GM21390 (cell line): ENCODE data around the gene RHOBTB1.
A peak's percentile ranks its signal among the peaks of the same experiment; 100 is the strongest.

Source experiments
- ATAC-seq: cut with Tn5 transposase; IDR thresholded peaks from one replicate; pipeline ENCODE4 v1.9.1; 2021; ENCODE audit not compliant: unreplicated experiment

Gene RHOBTB1

DNA sequence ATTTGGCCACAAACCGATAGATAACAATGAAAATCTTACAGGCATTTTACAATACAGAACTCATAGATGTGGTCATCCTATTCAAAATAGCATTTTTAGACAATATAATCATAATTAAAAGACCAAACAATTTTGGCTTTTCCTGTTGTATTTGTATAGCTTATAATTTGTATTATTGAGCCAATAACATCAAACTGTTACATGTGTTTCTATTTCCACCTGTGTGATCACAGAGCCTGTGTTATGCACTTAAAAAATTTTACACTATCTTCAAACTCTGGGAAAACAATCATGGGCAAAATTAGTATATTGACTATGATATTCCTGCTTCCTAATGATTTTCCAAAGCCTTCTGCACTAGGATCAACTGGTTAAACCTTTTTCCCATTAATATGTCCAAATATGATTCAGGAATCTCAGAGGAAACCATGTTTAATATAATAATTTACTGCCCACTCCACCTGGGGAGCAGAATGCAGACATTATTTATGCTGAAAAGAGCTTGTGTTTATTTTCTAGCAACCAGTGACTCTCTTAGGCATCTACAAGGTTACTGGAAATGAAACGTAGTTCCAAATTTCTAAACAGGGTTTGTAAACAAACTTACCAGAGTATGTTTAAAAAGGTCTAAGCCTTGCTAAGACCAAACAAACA, 1.7 kb downstream of the RHOBTB1 start:
- ATAC-seq: no peak

DNA sequence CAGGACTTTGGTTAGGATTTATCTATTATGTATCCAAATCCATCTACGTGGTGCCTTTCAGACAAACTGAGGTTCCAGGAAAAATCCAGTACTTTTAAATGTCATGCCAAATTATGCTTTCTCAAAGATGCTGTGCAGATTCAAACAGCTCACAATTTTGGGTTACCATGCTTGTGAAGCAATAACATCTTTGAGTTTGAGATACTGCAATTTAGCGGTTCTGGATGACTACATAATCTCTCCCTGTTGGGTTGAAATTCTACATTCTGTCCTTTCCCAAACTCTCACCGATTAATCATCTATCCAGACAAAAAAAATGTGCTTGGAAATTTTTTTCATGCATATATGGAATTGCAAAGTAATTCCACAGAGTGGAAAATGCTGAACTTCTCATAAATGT, 3.5 kb downstream of the RHOBTB1 start:
- no peak for ATAC-seq

DNA sequence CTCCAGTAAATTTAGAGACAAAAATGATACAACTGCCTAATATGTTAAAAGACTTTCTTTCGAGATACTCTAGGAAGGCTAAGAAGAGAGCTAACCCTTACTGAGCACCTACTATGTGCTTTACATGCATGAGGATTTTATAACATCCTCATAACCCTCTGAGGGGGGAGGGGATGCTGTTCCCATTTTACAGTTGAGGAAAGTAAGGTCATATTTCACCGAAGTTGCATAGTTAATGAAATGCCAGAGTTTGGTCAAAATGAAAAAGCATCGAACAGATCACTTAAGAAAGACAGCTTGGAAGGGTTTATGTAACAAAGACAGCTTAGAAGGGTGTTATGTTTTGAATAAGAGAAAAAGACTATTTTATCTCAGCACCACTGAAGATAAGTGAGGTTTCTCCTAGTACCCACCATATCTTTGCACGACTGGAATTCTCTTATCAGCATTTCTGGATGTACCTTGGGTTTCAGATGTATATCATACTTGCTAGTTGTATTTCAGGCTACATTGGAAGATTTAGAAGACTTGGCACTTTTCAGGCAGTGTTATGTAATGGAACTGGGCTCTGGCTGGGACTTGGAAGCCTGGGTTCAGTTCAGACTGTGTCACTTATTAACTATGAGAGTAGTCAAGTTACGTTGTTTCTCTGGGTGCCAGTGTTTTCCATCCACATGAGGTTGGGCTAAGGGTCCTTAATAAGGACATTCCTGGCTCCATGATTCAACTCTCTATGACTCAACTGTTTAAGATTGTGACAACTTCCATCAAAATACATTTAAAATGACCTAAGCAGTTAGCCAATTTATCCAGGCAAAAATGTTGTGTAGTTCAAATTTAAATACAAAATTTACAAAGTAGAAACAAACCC, 6.0 kb downstream of the RHOBTB1 start:
- ATAC-seq: no peak

DNA sequence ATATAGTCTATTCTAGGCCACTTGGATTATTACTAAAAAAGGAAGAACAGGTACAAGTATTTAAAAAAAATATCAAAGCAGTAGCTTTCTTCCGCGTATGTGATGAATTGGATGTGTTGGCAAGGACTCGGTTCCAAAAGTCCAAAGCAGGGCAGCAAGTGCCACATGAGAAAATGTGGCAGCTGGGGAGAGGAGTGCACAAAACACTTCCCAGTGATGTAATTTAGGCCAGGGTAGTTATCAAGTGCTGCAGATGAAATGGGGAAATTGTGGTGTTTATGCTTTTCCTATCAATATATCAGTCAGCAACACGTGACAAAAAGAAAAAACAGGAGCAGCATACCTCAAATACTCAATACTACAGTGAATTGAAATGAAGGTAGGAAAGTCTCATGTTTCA, 7.0 kb downstream of the RHOBTB1 start:
- no peak for ATAC-seq

DNA sequence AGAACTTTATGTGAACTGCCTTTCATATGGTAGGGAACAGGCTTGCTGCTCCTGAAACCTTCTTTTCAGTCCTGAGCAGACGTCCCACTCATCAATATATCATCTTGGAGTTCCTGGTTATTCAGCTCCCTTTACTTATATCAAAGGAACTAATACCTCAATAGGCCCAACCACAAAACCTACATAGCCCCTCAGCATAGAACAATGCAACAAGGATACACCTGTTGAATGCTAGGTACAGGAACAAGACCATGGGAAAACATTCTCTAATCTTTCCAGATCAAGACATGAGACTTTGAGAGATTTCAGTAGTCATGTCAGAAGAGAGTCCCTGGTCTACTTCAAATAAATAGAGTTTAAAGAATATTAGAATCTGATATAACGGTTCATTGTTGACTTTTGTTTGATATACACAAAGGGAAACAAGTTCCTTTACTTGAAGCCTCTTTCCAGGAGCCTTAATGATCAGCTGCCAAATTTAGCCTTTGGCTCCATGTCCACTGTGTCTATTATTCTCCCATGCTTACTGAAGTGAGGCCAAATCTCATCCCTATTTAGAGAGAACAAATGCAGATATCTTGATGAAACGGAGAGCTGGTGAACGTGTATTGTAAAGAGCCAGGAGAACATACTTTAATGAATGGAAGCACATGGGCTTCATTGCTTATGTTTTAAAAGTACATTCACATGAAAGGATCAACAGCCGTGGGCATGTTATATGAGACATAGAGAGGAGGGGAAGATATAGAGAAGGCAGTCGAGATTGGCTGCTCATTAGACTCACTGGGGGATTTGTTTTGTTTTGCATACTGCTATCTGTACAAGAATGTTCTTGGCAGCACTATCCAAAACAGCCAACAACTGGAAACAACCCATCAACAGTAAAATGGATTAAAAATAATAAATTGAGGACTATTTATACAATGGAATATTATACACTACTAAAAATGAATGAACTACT, 9.5 kb downstream of the RHOBTB1 start:
- no peak for ATAC-seq

DNA sequence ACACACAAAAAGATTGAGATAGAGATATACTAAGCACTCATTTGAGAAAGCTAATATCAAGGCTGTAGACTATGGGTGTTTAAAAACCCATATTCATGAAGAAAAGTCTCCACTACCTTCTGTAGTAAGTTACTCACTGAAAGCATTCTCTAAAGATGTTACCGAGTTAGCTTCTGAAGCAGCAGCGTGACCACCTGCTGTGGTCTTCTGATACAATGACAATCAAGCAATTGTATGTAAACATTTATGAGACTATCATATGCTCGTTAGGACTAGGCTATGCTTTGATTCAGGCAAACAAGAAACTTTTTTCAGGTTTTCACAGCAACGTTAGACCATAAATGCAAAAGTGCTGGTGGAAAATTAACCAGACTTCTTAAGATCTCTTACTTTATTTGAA, 11.2 kb downstream of the RHOBTB1 start:
- ATAC-seq: no peak

DNA sequence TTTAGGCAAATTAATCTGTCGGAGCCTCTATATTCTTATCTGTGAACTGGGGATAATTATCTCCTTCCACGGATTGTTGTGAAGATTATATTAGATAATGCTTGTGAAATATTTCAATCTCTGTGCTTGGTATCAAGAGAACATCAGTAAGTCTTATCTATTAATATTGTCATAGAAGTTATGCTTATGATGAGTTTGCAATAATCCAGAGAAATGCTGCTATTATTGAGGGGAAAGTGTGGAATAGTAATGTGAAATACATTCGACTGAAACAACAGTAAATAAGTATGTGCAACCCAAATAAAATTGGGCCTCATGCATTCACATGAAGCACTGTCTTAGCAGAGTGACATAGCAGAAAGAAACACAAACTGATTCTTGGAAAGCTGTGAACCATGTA, 13.7 kb downstream of the RHOBTB1 start:
- ATAC-seq: no peak

DNA sequence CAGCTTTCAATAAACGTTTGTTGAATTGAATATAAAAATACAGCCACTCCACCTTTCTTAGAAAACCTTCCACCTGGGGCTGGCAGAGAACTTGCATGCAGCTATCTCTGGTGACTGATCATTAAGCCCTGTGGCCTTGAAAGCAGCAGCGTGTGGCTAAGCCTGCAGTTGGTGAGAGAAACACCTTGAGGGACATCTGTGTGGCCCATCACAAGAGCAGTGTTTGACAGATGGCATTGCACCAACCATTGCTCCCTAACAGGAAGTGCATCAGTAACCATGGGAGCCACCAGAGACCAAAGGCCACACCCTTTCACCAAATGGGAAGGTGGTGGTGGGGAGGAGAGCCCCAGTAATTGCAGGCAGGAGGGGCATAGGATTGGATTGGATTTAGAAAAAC, 22.4 kb downstream of the RHOBTB1 start:
- ATAC-seq: no peak

DNA sequence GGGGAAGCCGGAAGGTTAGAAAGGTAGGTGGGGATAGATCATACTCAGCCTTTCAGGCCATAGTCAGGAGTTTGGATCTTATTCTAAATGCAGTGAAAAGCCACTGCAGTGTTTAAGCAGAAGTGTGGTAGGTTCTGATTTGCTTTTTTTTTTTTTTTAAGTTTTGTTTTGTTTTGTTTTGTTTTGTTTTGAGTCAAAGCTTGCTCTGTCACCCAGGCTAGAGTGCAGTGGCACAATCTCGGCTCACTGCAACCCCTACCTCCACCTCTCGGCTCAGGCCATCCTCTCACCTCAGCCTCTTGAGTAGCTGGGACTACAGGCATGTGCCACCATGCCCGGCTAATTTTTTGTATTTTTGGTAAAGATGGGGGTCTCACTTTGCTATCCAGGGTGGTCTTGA, 23.5 kb downstream of the RHOBTB1 start:
- no peak for ATAC-seq

DNA sequence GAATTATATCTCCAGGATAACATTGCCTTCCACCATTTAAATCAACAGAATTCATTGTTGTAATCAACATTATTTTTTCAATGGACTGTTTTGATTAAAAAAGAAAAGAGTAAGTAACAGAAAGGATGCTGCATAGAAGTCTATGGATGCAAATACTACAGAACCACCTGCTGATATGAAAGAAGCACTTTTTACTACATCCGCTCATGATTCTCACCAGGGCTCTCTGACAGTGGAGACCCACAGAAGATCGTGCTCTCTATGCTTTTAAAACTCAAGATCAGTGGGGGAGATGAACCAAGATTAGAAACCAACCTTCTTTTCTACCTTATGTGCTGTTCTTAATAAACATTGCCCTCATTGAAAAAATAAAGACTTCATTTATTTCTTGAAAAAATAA, 24.4 kb downstream of the RHOBTB1 start:
- ATAC-seq: no peak

DNA sequence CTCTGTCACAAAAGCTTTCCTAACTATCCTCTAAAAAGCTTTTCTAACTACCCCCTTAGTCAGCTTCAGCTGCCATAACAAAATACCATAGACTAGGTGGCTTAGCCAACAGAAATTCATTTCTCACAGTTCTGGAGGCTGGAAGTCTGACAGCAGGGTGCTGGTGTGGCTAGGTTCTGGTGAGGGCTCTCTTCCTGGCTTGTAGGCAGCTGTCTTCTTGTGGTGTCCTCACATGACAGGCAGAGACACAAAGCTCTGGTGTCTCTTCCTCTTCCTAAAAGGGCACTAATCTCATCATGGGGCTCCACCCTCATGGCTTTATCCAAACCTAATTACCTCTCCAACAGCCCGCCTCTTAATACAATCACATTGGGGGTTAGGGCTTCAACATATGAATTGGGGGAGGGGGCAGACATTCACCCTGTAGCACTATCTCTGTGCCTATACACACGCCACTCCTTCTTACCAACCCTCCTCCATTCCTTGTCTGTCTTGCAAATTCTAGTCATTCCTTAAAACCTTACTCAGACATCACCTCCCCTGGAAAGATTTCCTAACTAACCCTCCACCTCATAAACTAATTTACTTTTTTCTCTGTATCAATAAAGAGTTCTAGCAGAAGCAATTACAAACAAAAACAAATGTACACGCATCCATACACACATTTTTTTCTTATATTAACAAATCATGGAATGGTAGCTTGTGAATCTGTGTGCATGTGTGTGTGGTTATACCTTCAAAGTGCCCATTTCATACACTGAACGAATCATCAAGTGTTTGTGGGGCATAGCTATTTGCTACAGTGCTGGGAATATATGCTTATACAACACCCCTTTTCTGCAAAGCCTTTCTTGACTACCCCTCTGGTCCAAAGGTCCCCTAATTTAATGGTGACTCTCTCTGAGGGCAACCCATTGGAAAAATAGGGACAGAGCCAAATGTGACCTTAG, 26.4 kb downstream of the RHOBTB1 start:
- no peak for ATAC-seq

DNA sequence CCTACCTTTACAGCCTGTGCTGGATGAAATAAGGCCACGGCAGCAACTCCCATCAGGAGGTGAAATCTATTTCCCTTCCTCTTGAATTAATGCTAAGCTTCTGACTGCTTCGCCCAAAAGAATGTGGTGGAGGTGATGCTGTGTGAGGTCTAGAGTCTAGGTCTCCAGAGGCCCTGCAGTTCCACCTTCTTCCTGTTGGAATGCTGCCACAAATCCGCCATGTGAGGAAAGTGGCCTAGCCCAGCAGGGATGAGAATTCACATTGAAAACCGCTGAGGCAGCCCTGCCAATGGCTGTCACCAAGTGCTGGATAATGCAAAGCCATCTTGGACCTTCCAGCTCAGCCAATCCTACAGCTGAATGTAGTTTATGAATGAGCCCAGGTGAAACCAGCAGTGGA, 28.0 kb downstream of the RHOBTB1 start:
- no peak for ATAC-seq

DNA sequence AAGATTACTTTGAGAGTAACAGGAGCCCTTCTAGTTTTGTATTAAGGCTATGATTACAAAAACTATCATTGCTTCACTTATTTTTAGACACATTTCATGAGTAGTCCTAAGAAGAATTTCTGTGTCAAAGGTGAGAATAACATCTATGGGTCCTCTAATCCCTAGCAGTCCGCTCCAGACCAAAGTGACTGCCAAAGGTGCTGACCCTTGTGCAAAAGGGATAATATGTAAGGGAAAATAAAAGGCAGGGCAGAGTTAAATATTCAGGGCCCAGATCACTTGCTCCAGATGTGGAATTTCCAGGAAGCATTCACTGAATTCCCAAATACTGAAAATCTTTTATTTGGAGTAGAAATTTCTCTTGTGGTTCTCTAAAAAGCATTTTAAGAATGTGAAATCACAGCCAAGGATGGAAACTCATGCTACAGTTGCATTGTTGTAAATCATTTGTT, 29.3 kb downstream of the RHOBTB1 start:
- no peak for ATAC-seq

DNA sequence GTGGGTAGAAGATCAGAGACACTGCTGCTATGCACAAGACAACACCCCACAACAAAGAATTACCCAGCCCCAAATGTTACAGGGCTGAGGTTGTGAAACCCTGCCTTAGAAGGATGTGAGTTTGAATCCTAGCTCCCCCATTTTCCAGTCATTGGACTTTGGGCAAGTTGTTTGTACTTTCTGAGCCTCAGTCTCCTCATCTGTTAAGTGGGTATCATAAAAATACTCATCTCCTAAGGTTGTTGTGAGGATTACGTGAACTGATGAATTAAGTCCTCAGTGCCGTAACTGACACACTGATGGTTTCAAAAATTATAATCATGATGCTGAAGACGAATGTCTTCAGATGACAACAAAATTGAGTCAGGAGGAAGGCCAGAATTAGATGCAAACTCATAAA, 30.3 kb downstream of the RHOBTB1 start:
- no peak for ATAC-seq

DNA sequence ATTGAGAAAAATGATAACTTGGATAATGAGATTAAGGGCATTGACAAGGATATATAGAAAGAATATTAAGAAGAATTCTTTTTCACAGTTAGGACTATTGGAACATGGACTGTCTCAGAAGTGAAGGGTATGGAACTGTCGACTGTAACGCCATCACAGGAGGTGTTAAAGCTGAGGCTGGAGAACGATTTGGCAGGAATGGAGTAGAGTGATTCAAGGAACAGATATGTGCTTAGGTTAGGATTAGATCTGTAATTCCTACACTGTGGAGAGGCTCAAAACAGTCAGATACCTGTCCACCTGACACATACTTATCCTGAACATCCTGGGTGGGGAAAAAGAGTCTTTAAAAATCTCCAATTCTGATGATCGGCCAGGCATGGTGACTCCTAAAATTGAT, 30.9 kb downstream of the RHOBTB1 start:
- ATAC-seq: no peak

DNA sequence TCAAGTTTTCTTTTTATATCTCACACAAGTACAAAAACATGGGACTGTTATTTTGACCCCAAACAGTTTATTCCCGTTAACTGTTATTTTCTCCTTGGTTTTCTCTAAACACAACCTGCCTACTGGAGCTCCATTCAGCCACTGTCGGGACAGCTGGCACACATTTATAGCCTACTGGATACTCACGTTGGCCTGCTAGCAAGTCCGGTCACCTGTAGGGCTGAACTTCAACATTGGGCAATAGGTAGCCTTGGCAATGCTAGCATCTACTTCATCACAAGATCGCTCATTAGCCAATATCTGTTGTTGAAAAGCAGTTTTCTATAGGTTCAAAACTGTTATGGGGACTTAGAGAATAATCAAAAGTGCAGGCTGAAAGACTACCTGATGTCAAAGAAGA, 32.3 kb downstream of the RHOBTB1 start:
- no peak for ATAC-seq

DNA sequence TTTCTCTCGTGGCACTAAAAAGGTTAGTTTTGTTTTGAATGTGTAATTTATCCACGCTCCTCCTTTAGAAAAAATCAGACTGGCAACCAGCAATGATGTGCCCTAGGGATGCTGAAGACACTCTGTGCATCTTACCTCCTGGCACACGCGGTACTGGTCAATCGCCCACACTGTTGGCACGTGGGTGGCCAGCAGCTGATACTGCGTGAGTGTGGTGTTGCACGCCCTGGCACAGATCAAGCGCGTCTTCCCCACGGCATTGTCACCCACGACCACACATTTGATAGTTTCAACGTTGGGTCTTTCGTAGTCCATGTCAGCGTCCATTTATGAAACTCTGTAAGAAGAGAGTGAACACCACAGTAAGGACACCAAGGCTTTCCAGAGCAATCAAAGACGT, 32.8 kb downstream of the RHOBTB1 start:
- no peak for ATAC-seq

DNA sequence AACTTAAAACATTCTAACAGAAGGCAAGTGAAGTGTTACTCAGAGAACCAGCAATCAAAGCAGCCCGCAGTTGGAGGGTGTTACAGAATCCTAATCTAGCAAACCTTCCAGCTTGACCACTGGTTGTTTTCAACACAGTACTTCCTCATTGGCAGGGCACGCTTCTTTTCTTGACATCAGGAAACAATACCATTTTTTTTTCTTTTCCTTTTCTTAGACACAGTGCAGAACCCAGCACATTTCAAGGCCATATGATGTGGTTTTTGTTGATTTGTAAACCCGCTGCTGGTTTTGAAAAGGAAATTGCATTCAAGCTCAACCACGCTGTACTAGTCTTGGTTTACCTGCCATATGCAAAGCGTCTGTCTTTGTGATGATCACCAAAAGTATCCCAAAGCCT, 33.4 kb downstream of the RHOBTB1 start:
- ATAC-seq: peak; percentile 71

DNA sequence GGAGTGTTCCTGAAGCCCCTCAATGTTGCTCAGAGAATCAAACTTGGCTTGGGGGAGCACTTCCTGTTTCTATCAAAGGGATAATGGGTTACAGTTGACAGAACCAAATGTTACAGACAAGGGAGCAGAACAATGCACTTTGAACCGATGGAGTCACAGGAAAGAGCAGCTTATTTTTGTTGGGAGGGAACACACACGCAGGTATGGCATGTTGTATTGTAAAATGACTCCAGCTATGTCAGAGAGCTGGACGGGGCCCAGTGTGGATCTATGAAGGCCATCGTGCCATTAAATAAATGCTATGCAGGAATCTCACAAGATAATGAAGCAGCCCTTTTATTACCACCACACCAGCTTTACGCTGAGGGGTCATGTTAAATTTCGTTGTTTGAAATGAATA, 35.1 kb downstream of the RHOBTB1 start:
- ATAC-seq: no peak

DNA sequence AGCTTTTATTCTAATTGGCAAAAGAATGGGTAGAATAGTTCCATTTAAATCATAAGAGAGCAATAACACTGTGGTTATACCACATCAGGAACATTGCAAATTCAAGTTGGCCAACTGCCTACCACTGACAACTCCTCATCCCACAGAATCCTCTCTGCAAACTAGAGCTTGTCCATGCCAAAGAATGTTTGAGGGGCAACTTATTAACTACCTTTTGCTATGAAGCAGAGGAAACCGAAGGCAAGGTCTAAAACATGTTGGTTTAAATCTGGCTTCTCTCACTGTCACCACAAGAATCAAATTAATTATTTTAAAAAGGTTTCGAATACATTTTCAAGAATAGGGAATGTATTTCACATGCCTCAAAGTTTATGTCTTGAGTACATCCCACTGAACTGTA, 36.0 kb downstream of the RHOBTB1 start:
- ATAC-seq: no peak
